HUES48 (cell line): ENCODE data around the gene KLHL42.

Experiments used
- H3K27ac ChIP-seq: one replicate; pipeline ENCODE4 v1.7.0; 2013; ENCODE audit warnings: low read depth, low read length, inconsistent platforms
- H3K27me3 ChIP-seq: 2 replicates; pipeline ENCODE4 v1.6.1; 2013; ENCODE audit warnings: mild to moderate bottlenecking, low read length; ENCODE audit not compliant: control insufficient read depth, insufficient read depth
- H3K36me3 ChIP-seq: 2 replicates; pipeline ENCODE4 v1.6.1; 2013; ENCODE audit warnings: low read length; ENCODE audit not compliant: control insufficient read depth, insufficient read depth
- H3K4me1 ChIP-seq: 2 replicates; pipeline ENCODE4 v1.6.1; 2013; ENCODE audit warnings: mild to moderate bottlenecking, low read length; ENCODE audit not compliant: control insufficient read depth, insufficient read depth
- H3K4me3 ChIP-seq: 2 replicates; pipeline ENCODE4 v1.5.1; 2013; ENCODE audit warnings: mild to moderate bottlenecking, low read depth, low read length
- H3K9ac ChIP-seq: 2 replicates; pipeline ENCODE4 v1.6.1; 2013; ENCODE audit warnings: mild to moderate bottlenecking, low read depth, low read length, moderate library complexity
- H3K9me3 ChIP-seq: 2 replicates; pipeline ENCODE4 v1.6.1; 2013; ENCODE audit warnings: low read length; ENCODE audit not compliant: control insufficient read depth, insufficient read depth

The KLHL42 gene

DNA sequence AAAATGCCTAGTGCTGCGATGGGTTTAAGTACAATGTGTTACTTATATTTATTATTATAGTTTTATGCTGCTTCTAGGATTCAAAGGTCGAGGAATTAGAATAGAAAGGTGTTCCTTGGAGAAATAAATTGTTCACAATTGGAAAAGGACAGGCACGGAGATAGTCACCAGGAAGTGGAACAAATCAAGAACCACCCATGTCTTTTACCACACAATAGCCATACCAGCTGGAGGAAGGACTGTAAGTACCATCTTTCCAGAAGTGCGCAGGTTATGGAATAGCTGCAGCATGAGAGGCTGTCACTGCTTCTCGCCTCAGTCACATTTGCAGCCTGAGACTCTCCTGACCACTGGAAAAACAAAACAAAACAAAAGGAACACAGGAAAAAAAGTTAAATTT, 40.5 kb downstream of the KLHL42 start:
- Histone ChIP-seq H3K4me3 (no peak overlapping the region), H3K36me3 (no peaks in the 10 kb centered on the region), H3K27ac (no peak overlapping the region), H3K4me1 (no peaks in the 10 kb centered on the region), H3K9me3 (peaks cover 5% of the 10 kb centered on the region; the same call in 1 of the 2 replicates), H3K27me3 (no peaks in the 10 kb centered on the region), H3K9ac (no peak overlapping the region)

DNA sequence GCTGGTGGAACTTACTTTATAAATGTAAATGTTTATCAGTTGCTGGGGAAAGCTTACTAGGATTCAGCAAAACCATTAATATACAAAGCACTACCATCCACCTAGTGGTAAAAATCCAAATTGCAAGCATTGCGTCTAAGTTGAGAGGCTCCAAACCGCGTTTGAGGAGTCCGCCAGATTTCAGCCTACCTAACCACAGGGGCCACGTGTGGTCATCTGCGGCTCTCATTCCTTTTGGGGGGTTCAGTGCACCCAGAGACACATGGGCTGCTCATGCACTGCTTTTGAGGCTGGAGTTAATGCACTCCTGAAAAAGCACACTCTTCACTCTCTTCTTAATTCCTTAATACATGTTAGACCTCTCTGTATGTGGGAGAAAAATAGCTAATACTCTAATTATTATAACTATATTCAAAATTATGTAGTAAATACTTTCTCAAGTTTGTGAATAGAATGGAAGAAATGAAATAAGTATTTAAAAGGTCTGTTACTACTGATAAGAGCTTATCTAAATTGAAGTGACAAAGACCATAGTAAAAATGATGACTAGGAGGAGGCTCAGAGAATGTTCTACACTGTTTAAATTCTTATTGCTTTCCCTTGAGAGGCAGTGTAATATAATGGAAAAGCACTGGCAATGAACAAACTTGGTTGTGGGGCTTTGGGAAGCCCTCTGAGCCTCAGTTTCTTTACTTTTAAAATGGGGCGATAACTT, 41.4 kb downstream of the KLHL42 start:
- Histone ChIP-seq H3K9ac (no peak overlapping the region), H3K9me3 (peaks cover 5% of the 10 kb centered on the region; the same call in 1 of the 2 replicates), H3K4me1 (no peaks in the 10 kb centered on the region), H3K36me3 (no peaks in the 10 kb centered on the region), H3K27me3 (no peaks in the 10 kb centered on the region), H3K27ac (no peak overlapping the region), H3K4me3 (no peak overlapping the region)

DNA sequence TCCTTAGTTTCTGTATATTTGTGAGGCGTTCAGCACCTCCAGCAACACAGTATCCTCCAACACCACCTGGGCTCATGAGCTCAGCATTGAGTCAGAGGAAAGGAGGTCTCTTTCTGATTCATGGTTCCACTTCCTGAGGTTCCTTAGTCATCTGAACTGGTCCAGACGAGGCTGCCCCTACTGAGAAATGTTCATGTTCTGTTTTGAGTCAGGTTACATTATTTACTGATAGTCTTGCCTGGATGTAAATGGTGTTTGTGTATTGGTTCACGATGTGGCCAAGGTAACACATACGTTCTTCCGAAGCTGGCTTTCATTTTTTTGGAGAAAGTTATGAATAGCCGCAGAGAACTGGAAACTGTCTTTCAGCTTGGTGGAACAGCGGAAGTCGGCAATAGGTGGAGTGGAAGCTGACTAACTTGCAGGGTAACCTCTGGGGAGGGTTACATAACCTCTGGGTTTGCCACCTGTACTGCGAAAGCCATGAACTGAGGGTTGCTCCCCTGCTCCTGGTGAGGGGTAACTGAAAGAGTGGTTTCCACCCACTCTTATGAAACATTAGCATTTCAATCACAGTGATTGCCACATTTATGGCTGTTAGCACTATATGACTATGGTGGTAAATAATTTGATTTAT, 42.2 kb downstream of the KLHL42 start:
- no peak overlapping the region for H3K9ac ChIP-seq
- no peak overlapping the region for H3K27ac ChIP-seq
- H3K4me1 ChIP-seq: no peaks in the 10 kb centered on the region
- H3K27me3 ChIP-seq: no peaks in the 10 kb centered on the region
- no peak overlapping the region for H3K4me3 ChIP-seq
- H3K9me3 ChIP-seq: peaks cover 5% of the 10 kb centered on the region; the same call in 1 of the 2 replicates
- H3K36me3 ChIP-seq: no peaks in the 10 kb centered on the region

DNA sequence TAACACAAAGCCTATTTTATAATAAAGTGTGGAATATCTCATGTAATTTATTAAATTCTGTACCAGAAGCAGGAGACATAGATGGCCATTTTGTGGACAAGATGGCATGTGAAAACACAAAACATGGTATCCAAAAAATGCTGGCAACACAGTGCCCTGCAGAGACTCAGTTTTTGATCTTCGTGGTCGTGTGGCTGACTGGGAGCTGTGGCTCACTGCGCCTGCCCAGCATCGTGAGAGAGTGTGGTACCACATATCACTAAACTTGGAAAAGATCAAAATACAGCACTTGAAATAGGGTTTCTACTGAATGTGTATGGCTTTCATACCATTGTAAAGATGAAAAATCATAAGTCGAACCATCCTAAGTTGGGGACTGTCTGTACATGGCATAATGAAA, 43.0 kb downstream of the KLHL42 start:
- H3K4me3 ChIP-seq: no peak overlapping the region
- no peak overlapping the region for H3K9ac ChIP-seq
- H3K9me3 ChIP-seq: peaks cover 5% of the 10 kb centered on the region; the same call in 1 of the 2 replicates
- no peaks in the 10 kb centered on the region for H3K36me3 ChIP-seq
- no peaks in the 10 kb centered on the region for H3K4me1 ChIP-seq
- no peaks in the 10 kb centered on the region for H3K27me3 ChIP-seq
- no peak overlapping the region for H3K27ac ChIP-seq

DNA sequence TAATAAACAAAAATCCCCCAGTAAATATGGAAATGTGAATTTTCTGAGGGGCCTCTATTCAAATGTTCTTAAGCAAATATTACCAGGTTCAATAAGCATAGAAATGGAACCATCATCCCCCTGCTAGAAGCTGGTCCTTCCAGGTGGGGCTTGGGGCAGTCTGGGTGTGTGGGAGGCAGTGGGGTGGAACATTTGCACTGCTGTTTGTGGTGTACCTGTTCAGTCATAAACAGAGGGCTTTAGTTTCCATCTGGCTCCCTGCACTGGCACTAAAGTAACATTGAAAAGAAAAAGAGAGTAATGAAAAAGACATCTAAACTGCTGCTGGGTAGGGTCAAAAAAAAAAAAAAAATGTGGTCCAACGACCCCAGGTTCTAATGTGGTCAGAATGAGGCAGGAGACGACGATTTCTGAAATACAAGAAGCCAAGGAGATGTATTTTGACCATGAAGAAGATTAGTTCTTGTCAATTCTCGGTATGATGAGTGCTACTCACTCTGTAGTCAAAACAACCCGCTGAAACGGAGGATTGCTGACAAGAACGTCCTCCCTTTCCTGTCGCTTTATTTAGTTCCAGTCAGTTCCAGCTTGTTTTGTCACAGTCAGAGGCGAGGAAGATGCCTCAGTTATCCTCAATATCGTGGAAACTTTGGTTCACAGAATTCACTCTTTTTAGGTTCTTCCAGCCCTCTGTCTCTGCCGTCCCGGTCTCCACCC, 44.3 kb downstream of the KLHL42 start:
- Histone ChIP-seq H3K36me3 (no peaks in the 10 kb centered on the region), H3K27me3 (no peaks in the 10 kb centered on the region), H3K9me3 (peaks cover under 1% of the 10 kb centered on the region; the same call in 1 of the 2 replicates), H3K9ac (no peak overlapping the region), H3K27ac (no peak overlapping the region), H3K4me1 (no peaks in the 10 kb centered on the region), H3K4me3 (no peak overlapping the region)

DNA sequence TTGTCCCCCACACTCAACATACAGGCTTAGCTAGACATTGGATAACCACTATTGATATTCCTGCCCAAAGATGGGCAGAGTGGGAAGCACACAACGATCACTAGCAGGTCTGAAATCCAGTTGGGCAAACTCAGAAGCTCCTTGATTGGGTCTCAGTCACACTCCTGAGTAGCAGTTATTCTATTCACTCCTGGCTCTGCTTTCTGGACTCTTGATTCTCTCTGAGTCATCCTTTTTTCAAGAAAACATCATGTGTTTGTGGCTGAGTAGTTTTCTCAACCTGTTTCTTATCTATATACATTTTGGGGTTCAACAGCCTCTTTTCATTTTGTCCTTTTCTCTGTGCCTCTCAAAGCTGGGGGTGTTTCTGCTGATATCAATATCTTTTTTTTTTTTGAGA, 46.0 kb downstream of the KLHL42 start:
- no peak overlapping the region for H3K9ac ChIP-seq
- H3K9me3 ChIP-seq: no peaks in the 10 kb centered on the region
- H3K4me1 ChIP-seq: no peaks in the 10 kb centered on the region
- H3K27me3 ChIP-seq: no peaks in the 10 kb centered on the region
- H3K27ac ChIP-seq: no peak overlapping the region
- no peak overlapping the region for H3K4me3 ChIP-seq
- H3K36me3 ChIP-seq: no peaks in the 10 kb centered on the region

DNA sequence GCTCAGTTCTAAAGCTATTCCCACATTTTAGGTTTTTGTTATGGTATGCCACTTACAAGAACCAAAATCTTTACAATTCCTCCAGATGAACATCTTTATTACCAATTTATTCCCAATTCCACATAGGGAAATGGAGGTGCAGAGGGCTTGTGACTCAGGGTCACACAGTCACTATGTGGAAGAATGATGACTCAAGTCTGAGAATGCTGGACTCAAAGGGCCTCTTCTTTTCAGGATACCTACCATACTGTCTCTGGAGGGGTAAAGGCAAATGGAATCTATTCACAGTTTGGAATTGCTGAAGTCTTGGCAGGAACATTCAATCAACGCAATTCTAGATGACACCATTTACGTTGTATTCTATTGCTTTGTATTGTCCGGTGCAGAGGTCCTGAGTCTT, 48.2 kb downstream of the KLHL42 start:
- Histone ChIP-seq H3K9ac (no peak overlapping the region), H3K9me3 (no peaks in the 10 kb centered on the region), H3K4me1 (no peaks in the 10 kb centered on the region), H3K36me3 (no peaks in the 10 kb centered on the region), H3K27ac (no peak overlapping the region), H3K27me3 (no peaks in the 10 kb centered on the region), H3K4me3 (no peak overlapping the region)

DNA sequence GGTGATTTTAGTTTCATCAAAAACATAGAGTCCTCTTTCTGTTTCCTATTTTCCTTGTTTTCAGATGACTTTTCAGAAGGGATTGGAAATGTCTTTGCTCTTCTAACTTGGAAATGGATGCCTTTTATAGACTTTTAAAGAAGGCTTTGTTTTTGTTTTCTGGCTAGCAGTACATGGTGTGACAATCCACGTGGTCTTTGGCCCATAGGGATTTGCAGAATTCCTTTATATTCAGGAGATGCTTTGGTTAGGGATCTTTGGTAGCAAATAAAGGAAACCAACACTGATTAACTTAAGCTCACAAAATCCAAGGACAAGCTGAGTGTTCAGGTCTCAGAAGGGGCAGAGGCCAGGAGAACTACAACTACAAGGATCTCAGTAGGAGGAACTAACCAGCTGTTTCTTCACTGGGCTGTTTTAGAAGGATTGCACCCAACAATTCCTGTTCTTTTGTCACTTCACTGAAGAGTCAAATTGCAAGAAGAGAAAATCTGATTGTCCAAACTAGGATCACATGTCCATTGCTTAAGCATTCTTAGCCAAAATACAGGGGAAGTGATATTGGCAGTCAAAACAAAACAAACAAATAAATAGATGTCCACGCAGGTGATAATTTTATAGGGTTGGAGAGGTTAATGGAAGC, 58.6 kb downstream of the KLHL42 start:
- Histone ChIP-seq H3K9me3 (no peaks in the 10 kb centered on the region; the same call in 1 of the 2 replicates), H3K9ac (no peak overlapping the region), H3K27me3 (no peaks in the 10 kb centered on the region), H3K36me3 (no peaks in the 10 kb centered on the region), H3K27ac (no peak overlapping the region), H3K4me3 (no peak overlapping the region), H3K4me1 (no peaks in the 10 kb centered on the region)

GRCh38 chr12:27840229-27840999, 60.4 kb downstream of the KLHL42 start:
- Histone ChIP-seq H3K36me3 (no peaks in the 10 kb centered on the region), H3K4me3 (no peak overlapping the region), H3K9ac (no peak overlapping the region), H3K27me3 (no peaks in the 10 kb centered on the region), H3K4me1 (no peaks in the 10 kb centered on the region), H3K27ac (no peak overlapping the region), H3K9me3 (no peaks in the 10 kb centered on the region)

DNA sequence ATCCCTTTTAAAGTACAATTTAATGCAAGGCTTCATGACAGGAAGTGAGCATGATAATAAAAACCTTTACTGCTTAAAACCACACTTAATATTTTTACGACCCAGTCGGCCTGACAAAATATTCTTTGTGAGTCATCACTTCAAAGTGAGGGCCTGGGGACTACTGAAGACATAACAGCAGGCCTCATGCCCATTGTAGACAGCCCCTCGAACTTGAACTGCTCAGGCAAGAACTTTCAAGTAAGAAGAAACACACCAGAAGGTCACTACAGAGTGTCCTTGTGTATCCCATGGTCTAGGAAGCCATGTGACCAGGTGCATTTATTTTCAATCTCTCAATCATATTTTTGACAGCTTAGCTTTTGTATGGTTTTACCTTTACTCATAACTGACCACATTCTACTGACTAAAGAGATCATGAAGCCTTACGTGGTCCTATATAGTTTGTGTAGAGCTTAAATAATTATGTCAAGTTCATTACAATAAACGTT, 61.4 kb downstream of the KLHL42 start:
- Histone ChIP-seq H3K36me3 (no peaks in the 10 kb centered on the region), H3K9ac (no peak overlapping the region), H3K9me3 (no peaks in the 10 kb centered on the region), H3K4me1 (no peaks in the 10 kb centered on the region), H3K27ac (no peak overlapping the region), H3K4me3 (no peak overlapping the region), H3K27me3 (no peaks in the 10 kb centered on the region)
